Keratinocyte (primary cell): Measurements from ENCODE around the gene CTNNA2. TPM values are rescaled to one million over a fixed set of nuclear protein-coding genes. Genes with fewer than 3 reads are reported as not detected.

Experiments
- DNase-seq: peaks from one replicate; pipeline ENCODE4 v3.0.0-alpha.2; 2011; ENCODE audit warnings: low read depth, missing footprints, low spot score
- FAIRE-seq: peaks from 2 replicates; lab custom pipeline; 2011; peaks lifted over from hg19 to GRCh38; lab: Jason Lieb, UNC
- H2AFZ ChIP-seq: 2 replicates; pipeline ENCODE4 v1.6.0; 2012; ENCODE audit warnings: low read length, control low read depth, inconsistent platforms; ENCODE audit not compliant: control insufficient read depth
- H3K27ac ChIP-seq: 2 replicates; pipeline ENCODE4 v1.5.1; 2011; ENCODE audit warnings: low read length; ENCODE audit not compliant: control insufficient read depth, insufficient read depth
- H3K27me3 ChIP-seq: 3 replicates; pipeline ENCODE4 v1.6.0; 2011; ENCODE audit warnings: low read length; ENCODE audit not compliant: control insufficient read depth, insufficient read depth; ENCODE audit errors: extremely low read depth
- H3K36me3 ChIP-seq, 2 experiments: 2 replicates in 1 of 2; 3 replicates in 1 of 2; pipeline ENCODE4 v1.5.1; 2011; ENCODE audit warnings: low read length in 2 of 2, mild to moderate bottlenecking in 1 of 2; ENCODE audit not compliant: control insufficient read depth in 2 of 2, insufficient read depth in 2 of 2; ENCODE audit errors: extremely low read depth in 1 of 2
- H3K4me1 ChIP-seq: 3 replicates; pipeline ENCODE4 v1.5.1; 2011; ENCODE audit warnings: low read length; ENCODE audit not compliant: control insufficient read depth, insufficient read depth; ENCODE audit errors: extremely low read depth
- H3K4me2 ChIP-seq: 3 replicates; pipeline ENCODE4 v1.6.0; 2011; ENCODE audit warnings: low read depth, low read length; ENCODE audit not compliant: control insufficient read depth, insufficient read depth; ENCODE audit errors: extremely low read depth
- H3K4me3 ChIP-seq, 3 experiments: fragments of 200-600 bp in 1 of 3; sonication (generic) in 1 of 3; 2 replicates in 2 of 3; 3 replicates in 1 of 3; pipeline ENCODE4 v1.5.1; 2011 to 2016; ENCODE audit warnings: low read length in 3 of 3, mild to moderate bottlenecking in 3 of 3, control low read depth in 2 of 3, inconsistent platforms in 1 of 3, low read depth in 1 of 3, mixed read lengths in 1 of 3, mixed run types in 1 of 3, moderate library complexity in 1 of 3; ENCODE audit not compliant: control insufficient read depth in 2 of 3, insufficient read depth in 2 of 3; ENCODE audit errors: extremely low read depth in 1 of 3
- H3K79me2 ChIP-seq: 2 replicates; pipeline ENCODE4 v1.6.0; 2012; ENCODE audit warnings: low read length; ENCODE audit not compliant: control insufficient read depth, insufficient read depth
- H3K9ac ChIP-seq: 3 replicates; pipeline ENCODE4 v1.6.0; 2011; ENCODE audit warnings: low read length; ENCODE audit not compliant: control insufficient read depth, insufficient read depth; ENCODE audit errors: extremely low read depth
- H3K9me1 ChIP-seq: 3 replicates; pipeline ENCODE4 v1.6.0; 2011; ENCODE audit warnings: low read length; ENCODE audit not compliant: control insufficient read depth, insufficient read depth; ENCODE audit errors: extremely low read depth
- H3K9me3 ChIP-seq: 2 replicates; pipeline ENCODE4 v1.5.1; 2012; ENCODE audit warnings: low read depth, low read length; ENCODE audit not compliant: control insufficient read depth
- H4K20me1 ChIP-seq: 3 replicates; pipeline ENCODE4 v1.6.0; 2011; ENCODE audit warnings: low read length; ENCODE audit not compliant: control insufficient read depth, insufficient read depth; ENCODE audit errors: extremely low read depth
- CTCF ChIP-seq, 3 experiments: IDR thresholded peaks in 1 of 3; conservative IDR thresholded peaks in 1 of 3; optimal IDR thresholded peaks in 1 of 3; 2 replicates in 2 of 3; 3 replicates in 1 of 3; pipeline versions ENCODE3 to v1.5.1; 2011; ENCODE audit warnings: low read length in 3 of 3, mild to moderate bottlenecking in 3 of 3, moderate library complexity in 2 of 3, control low read depth in 1 of 3, inconsistent platforms in 1 of 3; ENCODE audit not compliant: insufficient read depth in 2 of 3; ENCODE audit errors: extremely low read depth in 1 of 3
- EZH2 ChIP-seq: IDR thresholded peaks from one replicate; pipeline ENCODE4 v1.6.1; 2012; ENCODE audit warnings: inconsistent platforms, mild to moderate bottlenecking, low read length, moderate library complexity
- dilution Hi-C: fragments of 300-500 bp; cut with MboI; formaldehyde crosslinking; loops from one replicate; pipeline ENCODE4 v1.7.0; 2020; ENCODE audit warnings: low sequenced_read_pairs; ENCODE audit not compliant: extremely low pct_ligation_motif_present
- polyA plus RNA-seq, 5 experiments: library from polyadenylated mRNA; depleted of rRNA in 3 of 5; stranded (reverse) in 3 of 5; stranded (forward) in 1 of 5; unstranded in 1 of 5; fragments of >200 nt; gene quantifications; 1 replicate in 1 of 5; 2 replicates in 3 of 5; 3 replicates in 1 of 5; pipeline versions ENCODE4 v1.2.1 to v1.2.3, GENCODE V29; 2011 to 2012; ENCODE audit warnings: missing spikeins in 2 of 5, low read depth in 1 of 5, low replicate concordance in 1 of 5

CTNNA2 gene
- polyA plus RNA-seq, 1 donor (not counting 4 experiments of a cell fraction or from before 2014, with no cell fraction given): not detected

DNA sequence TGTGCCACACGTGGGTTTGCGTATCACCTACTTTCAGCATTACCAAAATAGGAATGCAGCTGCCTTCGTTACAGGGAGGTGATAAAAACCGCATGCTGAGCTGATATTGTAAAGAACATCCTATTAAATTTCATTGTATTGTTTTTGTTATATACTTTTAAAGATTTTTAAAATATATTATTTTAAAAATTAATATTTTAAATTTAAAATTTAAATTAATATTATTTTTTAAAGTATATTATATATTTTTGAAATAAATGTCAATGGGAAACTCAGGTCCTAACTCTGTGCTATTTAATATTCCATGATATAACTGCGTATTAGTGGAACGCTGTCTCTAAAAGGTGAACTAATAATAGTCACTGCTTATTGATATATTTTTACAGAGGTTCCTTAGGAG, 51.2 kb downstream of the CTNNA2 start:
- H3K79me2 ChIP-seq: no peaks in the 10 kb centered on the region
- no peak overlapping the region for H3K9ac ChIP-seq
- H4K20me1 ChIP-seq: no peaks in the 10 kb centered on the region
- H3K36me3 ChIP-seq: no peaks in the 10 kb centered on the region
- no peaks in the 10 kb centered on the region for H3K27me3 ChIP-seq
- H3K9me1 ChIP-seq: no peaks in the 10 kb centered on the region
- no peak overlapping the region for H2AFZ ChIP-seq
- DNase-seq (no peak), FAIRE-seq (no peak)
- H3K4me2 ChIP-seq: no peak overlapping the region
- TF ChIP-seq EZH2 (no peak), CTCF (optimal IDR thresholded peaks at IDR 0.05 in 1 of 3, IDR thresholded peaks at IDR 0.05 in 1 of 3, conservative IDR thresholded peaks at IDR 0.05 in 1 of 3; ENCODE audit: extremely low read depth in 1 of 3, insufficient read depth in 2 of 3, low read length in 3 of 3) (no peak)
- H3K4me3 ChIP-seq: no peak overlapping the region
- no peak overlapping the region for H3K27ac ChIP-seq
- H3K9me3 ChIP-seq: no peaks in the 10 kb centered on the region
- H3K4me1 ChIP-seq: no peaks in the 10 kb centered on the region
- dilution Hi-C loops: no loop called here

DNA sequence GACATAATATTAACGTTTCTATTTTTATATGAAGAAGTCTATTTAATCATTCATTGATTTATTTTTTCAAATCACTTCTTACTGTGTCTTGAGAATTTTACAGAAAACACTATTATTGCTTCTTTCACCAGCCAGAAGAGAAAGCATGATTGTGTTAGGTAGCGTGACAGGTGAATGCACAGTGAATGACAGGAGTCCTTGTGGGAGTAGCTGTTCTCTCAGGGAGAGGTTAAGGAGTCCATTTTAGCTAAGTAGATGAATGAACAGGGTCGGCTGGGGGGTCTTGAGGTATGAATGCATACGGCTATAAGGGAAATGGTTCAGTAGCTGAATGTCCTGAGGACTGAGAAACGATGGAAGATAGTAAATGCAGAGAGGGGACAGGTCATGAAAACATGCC, 56.2 kb downstream of the CTNNA2 start:
- Histone ChIP-seq H4K20me1 (no peaks in the 10 kb centered on the region), H2AFZ (no peak overlapping the region), H3K4me1 (no peaks in the 10 kb centered on the region), H3K9me1 (no peaks in the 10 kb centered on the region), H3K27ac (no peak overlapping the region), H3K9me3 (no peaks in the 10 kb centered on the region), H3K4me2 (no peak overlapping the region), H3K27me3 (no peaks in the 10 kb centered on the region), H3K4me3 (no peak overlapping the region), H3K9ac (no peak overlapping the region), H3K36me3 (no peaks in the 10 kb centered on the region), H3K79me2 (no peaks in the 10 kb centered on the region)
- DNase-seq: no peak
- FAIRE-seq: no peak
- no peak for TF ChIP-seq CTCF (optimal IDR thresholded peaks at IDR 0.05 in 1 of 3, IDR thresholded peaks at IDR 0.05 in 1 of 3, conservative IDR thresholded peaks at IDR 0.05 in 1 of 3; ENCODE audit: extremely low read depth in 1 of 3, insufficient read depth in 2 of 3, low read length in 3 of 3)
- TF ChIP-seq EZH2: no peak
- dilution Hi-C loops: no loop called here
